HEK293 (cell line): Measurements from ENCODE around the gene ANKRD11.

Source experiments
- CTCF ChIA-PET: fragments of 350-600 bp; formaldehyde crosslinking; extraction: SDS; loops from one replicate; lab custom pipeline; 2021; ENCODE audit warnings: antibody characterized with exemption; lab: Yijun Ruan, JAX
- POLR2A ChIA-PET: fragments of 300-600 bp; formaldehyde crosslinking; extraction: SDS; loops from one replicate; lab custom pipeline; 2020; ENCODE audit warnings: antibody characterized with exemption, inconsistent platforms; lab: Yijun Ruan, JAX
- H3K27ac ChIP-seq: fragments of 200-500 bp; sonication (Bioruptor generic); 2 replicates; pipeline ENCODE4 v1.5.1; 2014; ENCODE audit warnings: low read depth, low read length, control low read depth, inconsistent platforms; ENCODE audit errors: extremely low read depth
- H3K36me3 ChIP-seq, 2 experiments: fragments of 200-500 bp in 1 of 2; sonication (Bioruptor generic) in 1 of 2; 1 replicate in 1 of 2; 2 replicates in 1 of 2; pipeline ENCODE4 v1.5.1; 2014 to 2017; ENCODE audit warnings: inconsistent platforms in 2 of 2, low read length in 2 of 2; ENCODE audit not compliant: control insufficient read depth in 2 of 2, insufficient read depth in 1 of 2
- H3K4me1 ChIP-seq: fragments of 200-500 bp; sonication (Bioruptor generic); 2 replicates; pipeline ENCODE4 v1.5.1; 2014; ENCODE audit warnings: mild to moderate bottlenecking, low read length, inconsistent platforms; ENCODE audit not compliant: control insufficient read depth, insufficient read depth
- H3K4me3 ChIP-seq: 2 replicates; pipeline ENCODE4 v1.5.1; 2011; ENCODE audit warnings: low read depth, mild to moderate bottlenecking, control low read depth, low read length, moderate library complexity
- H3K9me3 ChIP-seq: fragments of 200-500 bp; sonication (Bioruptor generic); 2 replicates; pipeline ENCODE4 v1.5.1; 2014; ENCODE audit warnings: low read depth, low read length, inconsistent platforms; ENCODE audit not compliant: control insufficient read depth, insufficient read depth
- PRDM10 ChIP-seq: fragments of 450-650 bp; formaldehyde crosslinking; IDR thresholded peaks from 2 replicates; pipeline ENCODE4 v1.5.1; 2016; ENCODE audit warnings: missing biosample characterization, missing genetic modification characterization
- SALL2 ChIP-seq: fragments of 450-650 bp; formaldehyde crosslinking; IDR thresholded peaks from 2 replicates; pipeline ENCODE4 v1.5.0; 2017; ENCODE audit warnings: missing biosample characterization, mild to moderate bottlenecking, missing genetic modification characterization, borderline replicate concordance
- SP7 ChIP-seq: fragments of 450-650 bp; formaldehyde crosslinking; IDR thresholded peaks from 2 replicates; pipeline ENCODE4 v1.5.1; 2016; ENCODE audit warnings: missing biosample characterization, missing genetic modification characterization
- WT1 ChIP-seq: fragments of 450-650 bp; formaldehyde crosslinking; IDR thresholded peaks from 2 replicates; pipeline ENCODE4 v1.5.1; 2016; ENCODE audit warnings: missing biosample characterization, missing genetic modification characterization
- ZBTB1 ChIP-seq: fragments of 450-650 bp; formaldehyde crosslinking; IDR thresholded peaks from 2 replicates; pipeline ENCODE4 v1.5.1; 2016; ENCODE audit warnings: missing biosample characterization, missing genetic modification characterization
- ZBTB10 ChIP-seq: fragments of 450-650 bp; formaldehyde crosslinking; IDR thresholded peaks from 2 replicates; pipeline ENCODE4 v1.5.1; 2016; ENCODE audit warnings: missing biosample characterization, missing genetic modification characterization
- ZNF10 ChIP-seq: fragments of 450-650 bp; formaldehyde crosslinking; IDR thresholded peaks from 2 replicates; pipeline ENCODE4 v1.5.1; 2017; ENCODE audit warnings: missing biosample characterization, missing genetic modification characterization
- ZNF114 ChIP-seq: fragments of 450-650 bp; formaldehyde crosslinking; IDR thresholded peaks from 2 replicates; pipeline ENCODE4 v1.5.0; 2017; ENCODE audit warnings: missing biosample characterization, missing genetic modification characterization
- ZNF121 ChIP-seq: fragments of 450-650 bp; formaldehyde crosslinking; IDR thresholded peaks from 2 replicates; pipeline ENCODE4 v1.5.1; 2016; ENCODE audit warnings: missing biosample characterization, missing genetic modification characterization
- ZNF155 ChIP-seq: fragments of 450-650 bp; formaldehyde crosslinking; IDR thresholded peaks from 2 replicates; pipeline ENCODE4 v1.5.1; 2016; ENCODE audit warnings: missing biosample characterization, missing genetic modification characterization
- ZNF416 ChIP-seq: fragments of 450-650 bp; formaldehyde crosslinking; IDR thresholded peaks from 2 replicates; pipeline ENCODE4 v1.5.1; 2016; ENCODE audit warnings: missing biosample characterization, missing genetic modification characterization
- ZNF544 ChIP-seq: fragments of 450-650 bp; formaldehyde crosslinking; IDR thresholded peaks from 2 replicates; pipeline ENCODE4 v1.5.0; 2017; ENCODE audit warnings: missing biosample characterization, missing genetic modification characterization
- ZNF571 ChIP-seq: fragments of 450-650 bp; formaldehyde crosslinking; IDR thresholded peaks from 2 replicates; pipeline ENCODE4 v1.5.0; 2017; ENCODE audit warnings: missing biosample characterization, missing genetic modification characterization
- ZNF600 ChIP-seq: fragments of 450-650 bp; formaldehyde crosslinking; IDR thresholded peaks from 2 replicates; pipeline ENCODE4 v1.5.1; 2016; ENCODE audit warnings: missing biosample characterization, missing genetic modification characterization
- ZNF629 ChIP-seq: fragments of 450-650 bp; formaldehyde crosslinking; IDR thresholded peaks from 2 replicates; pipeline ENCODE4 v1.5.1; 2017; ENCODE audit warnings: missing biosample characterization, missing genetic modification characterization
- ZNF658 ChIP-seq: fragments of 450-650 bp; formaldehyde crosslinking; IDR thresholded peaks from 2 replicates; pipeline ENCODE4; 2016; ENCODE audit warnings: missing biosample characterization, missing genetic modification characterization
- TF ChIP-seq, protein P1 (sequence below): fragments of 450-650 bp; formaldehyde crosslinking; IDR thresholded peaks from 2 replicates; pipeline ENCODE4 v1.5.1; 2016; ENCODE audit warnings: missing biosample characterization, missing genetic modification characterization
- TF ChIP-seq, protein P2 (sequence below): fragments of 450-650 bp; formaldehyde crosslinking; IDR thresholded peaks from 2 replicates; pipeline ENCODE4 v1.5.1; 2016; ENCODE audit warnings: missing biosample characterization, missing genetic modification characterization
- TF ChIP-seq, protein P3 (sequence below): fragments of 450-650 bp; formaldehyde crosslinking; IDR thresholded peaks from 2 replicates; pipeline ENCODE4 v1.5.1; 2016; ENCODE audit warnings: missing biosample characterization, missing genetic modification characterization

Gene ANKRD11

GRCh38 chr16:89512453-89512852 lies 22.1 kb upstream of the ANKRD11 start (continued):
- TF ChIP-seq, protein P1, sequence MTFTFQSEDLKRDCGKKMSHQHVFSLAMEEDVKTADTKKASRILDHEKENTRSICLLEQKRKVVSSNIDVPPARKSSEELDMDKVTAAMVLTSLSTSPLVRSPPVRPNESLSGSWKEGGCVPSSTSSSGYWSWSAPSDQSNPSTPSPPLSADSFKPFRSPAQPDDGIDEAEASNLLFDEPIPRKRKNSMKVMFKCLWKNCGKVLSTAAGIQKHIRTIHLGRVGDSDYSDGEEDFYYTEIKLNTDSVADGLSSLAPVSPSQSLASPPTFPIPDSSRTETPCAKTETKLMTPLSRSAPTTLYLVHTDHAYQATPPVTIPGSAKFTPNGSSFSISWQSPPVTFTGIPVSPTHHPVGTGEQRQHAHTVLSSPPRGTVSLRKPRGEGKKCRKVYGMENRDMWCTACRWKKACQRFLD (tag by site-specific recombination), result no peak
- no peak for TF ChIP-seq ZNF658 (tag by site-specific recombination)

GRCh38 chr16:89511374-89511773 lies 21.0 kb upstream of the ANKRD11 start:
- H3K36me3 ChIP-seq, result peaks cover 32 to 48% of the 10 kb centered on the region in 2 experiments; a peak in 2 of 3 replicates
- TF ChIP-seq PRDM10 (tag by site-specific recombination), result no peak
- no peak for TF ChIP-seq ZNF629 (tag by site-specific recombination)
- TF ChIP-seq ZBTB10 (tag by site-specific recombination), result no peak
- TF ChIP-seq ZNF416 (tag by site-specific recombination), result no peak
- TF ChIP-seq ZNF155 (tag by site-specific recombination), result no peak
- ChIA-PET CTCF (interaction anchor here (1.6 kb wide), 1 partner anchor 222 kb away, joined by 4 read pairs; no protein-coding TSS in a partner anchor), POLR2A (no interaction called here)
- no peaks in the 10 kb centered on the region for H3K4me1 ChIP-seq
- no peaks in the 10 kb centered on the region for H3K9me3 ChIP-seq
- no peak overlapping the region for H3K4me3 ChIP-seq
- no peak overlapping the region for H3K27ac ChIP-seq

- no peak for TF ChIP-seq ZNF10 (tag by site-specific recombination)
- TF ChIP-seq ZNF155 (tag by site-specific recombination), result no peak
- no peak for TF ChIP-seq ZNF121 (tag by site-specific recombination)
- TF ChIP-seq ZNF114, result no peak
- no peak for TF ChIP-seq SP7 (tag by site-specific recombination)
- no peak for TF ChIP-seq ZNF544
- no peak for TF ChIP-seq SALL2 (tag by site-specific recombination)
- TF ChIP-seq ZBTB1 (tag by site-specific recombination), result no peak
- no peak for TF ChIP-seq ZNF416 (tag by site-specific recombination)
- TF ChIP-seq ZNF571 (tag by site-specific recombination), result no peak
- TF ChIP-seq ZNF600 (tag by site-specific recombination), result no peak
- TF ChIP-seq, protein P2, sequence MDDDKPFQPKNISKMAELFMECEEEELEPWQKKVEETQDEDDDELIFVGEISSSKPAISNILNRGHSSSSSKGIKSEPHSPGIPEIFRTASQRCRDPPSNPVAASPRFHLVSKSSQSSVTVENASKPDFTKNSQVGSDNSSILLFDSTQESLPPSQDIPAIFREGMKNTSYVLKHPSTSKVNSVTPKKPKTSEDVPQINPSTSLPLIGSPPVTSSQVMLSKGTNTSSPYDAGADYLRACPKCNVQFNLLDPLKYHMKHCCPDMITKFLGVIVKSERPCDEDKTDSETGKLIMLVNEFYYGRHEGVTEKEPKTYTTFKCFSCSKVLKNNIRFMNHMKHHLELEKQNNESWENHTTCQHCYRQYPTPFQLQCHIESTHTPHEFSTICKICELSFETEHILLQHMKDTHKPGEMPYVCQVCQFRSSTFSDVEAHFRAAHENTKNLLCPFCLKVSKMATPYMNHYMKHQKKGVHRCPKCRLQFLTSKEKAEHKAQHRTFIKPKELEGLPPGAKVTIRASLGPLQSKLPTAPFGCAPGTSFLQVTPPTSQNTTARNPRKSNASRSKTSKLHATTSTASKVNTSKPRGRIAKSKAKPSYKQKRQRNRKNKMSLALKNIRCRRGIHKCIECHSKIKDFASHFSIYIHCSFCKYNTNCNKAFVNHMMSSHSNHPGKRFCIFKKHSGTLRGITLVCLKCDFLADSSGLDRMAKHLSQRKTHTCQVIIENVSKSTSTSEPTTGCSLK (tag by site-specific recombination), result no peak
- TF ChIP-seq, protein P3, sequence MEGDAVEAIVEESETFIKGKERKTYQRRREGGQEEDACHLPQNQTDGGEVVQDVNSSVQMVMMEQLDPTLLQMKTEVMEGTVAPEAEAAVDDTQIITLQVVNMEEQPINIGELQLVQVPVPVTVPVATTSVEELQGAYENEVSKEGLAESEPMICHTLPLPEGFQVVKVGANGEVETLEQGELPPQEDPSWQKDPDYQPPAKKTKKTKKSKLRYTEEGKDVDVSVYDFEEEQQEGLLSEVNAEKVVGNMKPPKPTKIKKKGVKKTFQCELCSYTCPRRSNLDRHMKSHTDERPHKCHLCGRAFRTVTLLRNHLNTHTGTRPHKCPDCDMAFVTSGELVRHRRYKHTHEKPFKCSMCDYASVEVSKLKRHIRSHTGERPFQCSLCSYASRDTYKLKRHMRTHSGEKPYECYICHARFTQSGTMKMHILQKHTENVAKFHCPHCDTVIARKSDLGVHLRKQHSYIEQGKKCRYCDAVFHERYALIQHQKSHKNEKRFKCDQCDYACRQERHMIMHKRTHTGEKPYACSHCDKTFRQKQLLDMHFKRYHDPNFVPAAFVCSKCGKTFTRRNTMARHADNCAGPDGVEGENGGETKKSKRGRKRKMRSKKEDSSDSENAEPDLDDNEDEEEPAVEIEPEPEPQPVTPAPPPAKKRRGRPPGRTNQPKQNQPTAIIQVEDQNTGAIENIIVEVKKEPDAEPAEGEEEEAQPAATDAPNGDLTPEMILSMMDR (tag by site-specific recombination), result no peak
- TF ChIP-seq WT1, result no peak
- CTCF ChIA-PET, result interaction anchor here (0.6 to 1.6 kb wide), 3 partner anchors 12 to 222 kb away, joined by 4 to 6 read pairs (median 4); no protein-coding TSS in a partner anchor
- POLR2A ChIA-PET, result interaction anchor here (0.6 kb wide), 1 partner anchor 188 kb away, joined by 3 read pairs; no protein-coding TSS in a partner anchor
- Histone ChIP-seq H3K4me1 (no peaks in the 10 kb centered on the region), H3K36me3 (peaks cover 24 to 40% of the 10 kb centered on the region in 2 experiments; a peak in 2 of 3 replicates), H3K27ac (no peak overlapping the region), H3K9me3 (no peaks in the 10 kb centered on the region), H3K4me3 (no peak overlapping the region)
Observed at GRCh38 chr16:89510526-89510925, 20.2 kb upstream of the ANKRD11 start.
